Endothelial cell of umbilical vein (primary cell): Measurements from ENCODE around the gene AQP12A.

Experiments
- CTCF ChIP-seq, 2 donors: IDR thresholded peaks; 1 replicate in 1 of 2; 2 replicates in 1 of 2; pipeline ENCODE4 v1.5.1; 2011; ENCODE audit warnings: low read length in 2 of 2, mild to moderate bottlenecking in 2 of 2, moderate library complexity in 2 of 2, control low read depth in 1 of 2, inconsistent platforms in 1 of 2, low read depth in 1 of 2; ENCODE audit not compliant: insufficient read depth in 1 of 2; ENCODE audit errors: extremely low read depth in 1 of 2
- EZH2 ChIP-seq: IDR thresholded peaks from 2 replicates; pipeline ENCODE4 v1.6.1; 2012; ENCODE audit warnings: borderline replicate concordance, low read depth, mild to moderate bottlenecking, moderate library complexity, low read length, inconsistent platforms; ENCODE audit not compliant: severe bottlenecking
- FOS ChIP-seq: IDR thresholded peaks from 2 replicates; pipeline ENCODE4 v1.6.1; 2011; ENCODE audit warnings: mild to moderate bottlenecking, low read length, moderate library complexity, borderline replicate concordance; ENCODE audit not compliant: insufficient read depth
- GATA2 ChIP-seq: IDR thresholded peaks from 2 replicates; pipeline ENCODE4 v1.7.0; 2011; ENCODE audit warnings: low read depth, mild to moderate bottlenecking, moderate library complexity, mixed read lengths, low read length; ENCODE audit not compliant: insufficient read length, insufficient read depth
- JUN ChIP-seq: IDR thresholded peaks from 2 replicates; pipeline ENCODE4 v1.6.1; 2011; ENCODE audit warnings: borderline replicate concordance, low read depth; ENCODE audit not compliant: insufficient read length, insufficient read depth
- MAX ChIP-seq: IDR thresholded peaks from 2 replicates; pipeline ENCODE4 v1.6.1; 2011; ENCODE audit not compliant: insufficient read depth, insufficient read length
- MYC ChIP-seq: IDR thresholded peaks from one replicate; pipeline ENCODE4 v1.6.1; 2011; ENCODE audit warnings: mild to moderate bottlenecking, low read depth, low read length
- POLR2A ChIP-seq: IDR thresholded peaks from 2 replicates; pipeline ENCODE4 v1.6.1; 2012; ENCODE audit warnings: low read depth, mild to moderate bottlenecking, control low read depth, low read length
- POLR2AphosphoS5 ChIP-seq: IDR thresholded peaks from 2 replicates; pipeline ENCODE4 v1.6.1; 2012; ENCODE audit warnings: low read depth, mild to moderate bottlenecking, control low read depth, low read length, moderate library complexity; ENCODE audit not compliant: insufficient read depth

- TF ChIP-seq CTCF (IDR thresholded peaks at IDR 0.05; ENCODE audit: extremely low read depth in 1 of 2, insufficient read depth in 1 of 2, low read depth in 1 of 2, low read length in 2 of 2), result no peak
- TF ChIP-seq EZH2, result no peak
- TF ChIP-seq POLR2A, result no peak
- no peak for TF ChIP-seq POLR2AphosphoS5
- no peak for TF ChIP-seq MYC
- no peak for TF ChIP-seq MAX
- no peak for TF ChIP-seq JUN
- no peak for TF ChIP-seq GATA2
- TF ChIP-seq FOS, result no peak
Observed at GRCh38 chr2:240713071-240713927, 21.6 kb downstream of the AQP12A start.
